Stimulated activated CD8-positive, alpha-beta memory T cell treated with anti-CD3 and anti-CD28 coated beads, Interleukin-15, amount 100 ng/mL, for 4 hours (primary cell): ENCODE results near the gene ELL.

ENCODE experiments used
- DNase-seq, 2 donors: peaks; one replicate each; pipeline ENCODE4 v3.0.0-alpha.2; 2020; ENCODE audit warnings: low read depth in 2 of 2

ELL gene

GRCh38 chr19:18504886-18505610 is 16.8 kb downstream of the ELL start:
- DNase-seq, result no peak

GRCh38 chr19:18503971-18504885 is 17.6 kb downstream of the ELL start:
- no peak for DNase-seq

GRCh38 chr19:18503337-18503970 is 18.4 kb downstream of the ELL start:
- no peak for DNase-seq

GRCh38 chr19:18502638-18503294 is 19.1 kb downstream of the ELL start:
- no peak for DNase-seq

GRCh38 chr19:18502246-18502637 is 19.6 kb downstream of the ELL start:
- DNase-seq, result no peak

- no peak for DNase-seq
Measured at GRCh38 chr19:18501832-18502231, 20.0 kb downstream of the ELL start.

GRCh38 chr19:18501351-18501750 is 20.5 kb downstream of the ELL start:
- no peak for DNase-seq

- DNase-seq, result no peak
Measured at GRCh38 chr19:18500799-18501198, 21.1 kb downstream of the ELL start.

GRCh38 chr19:18500376-18500775 is 21.5 kb downstream of the ELL start:
- no peak for DNase-seq

- no peak for DNase-seq
Measured at GRCh38 chr19:18499055-18499775, 22.7 kb downstream of the ELL start.

- DNase-seq, result no peak
Measured at GRCh38 chr19:18496980-18497256, 25.0 kb downstream of the ELL start.

GRCh38 chr19:18496167-18496979 is 25.5 kb downstream of the ELL start:
- DNase-seq, result peak in 1 of 2 donors; percentile 38

GRCh38 chr19:18495204-18495911 is 26.5 kb downstream of the ELL start:
- DNase-seq, result no peak

GRCh38 chr19:18494267-18494607 is 27.6 kb downstream of the ELL start:
- DNase-seq, result no peak

GRCh38 chr19:18493440-18494266 is 28.2 kb downstream of the ELL start:
- no peak for DNase-seq

- DNase-seq, result no peak
Measured at GRCh38 chr19:18491995-18492953, 29.6 kb downstream of the ELL start.

- no peak for DNase-seq
Measured at GRCh38 chr19:18490728-18491127, 31.1 kb downstream of the ELL start.

GRCh38 chr19:18489627-18490184 is 32.2 kb downstream of the ELL start:
- no peak for DNase-seq
